GM11168 (cell line): ENCODE measurements around the gene RASL10B.

Experiments used
- in situ Hi-C: fragments of 300-500 bp; cut with MboI; formaldehyde crosslinking; loops from one replicate; pipeline ENCODE4 v1.12.0; 2022; ENCODE audit warnings: low sequenced_read_pairs; ENCODE audit not compliant: unreplicated experiment

Gene RASL10B

GRCh38 chr17:35716173-35716572 is 15.3 kb upstream of the RASL10B start:
- in situ Hi-C loops = no loop called here

GRCh38 chr17:35716897-35717465 is 14.5 kb upstream of the RASL10B start:
- in situ Hi-C loops = no loop called here

GRCh38 chr17:35717475-35717874 is 14.0 kb upstream of the RASL10B start:
- in situ Hi-C loops = no loop called here

GRCh38 chr17:35723735-35724134 is 7.7 kb upstream of the RASL10B start:
- in situ Hi-C loops = no loop called here

- in situ Hi-C loops = loop anchor here (25.0 kb wide), 1 partner anchor 563 kb away; no protein-coding TSS in a partner anchor
Measured at GRCh38 chr17:35725058-35725457, 6.4 kb upstream of the RASL10B start.

- in situ Hi-C loops = loop anchor here (25.0 kb wide), 1 partner anchor 563 kb away; no protein-coding TSS in a partner anchor
Measured at GRCh38 chr17:35725802-35726126, 5.7 kb upstream of the RASL10B start.

GRCh38 chr17:35726127-35726952 is 5.1 kb upstream of the RASL10B start:
- in situ Hi-C loops = loop anchor here (25.0 kb wide), 1 partner anchor 564 kb away; no protein-coding TSS in a partner anchor

GRCh38 chr17:35726953-35727460 is 4.4 kb upstream of the RASL10B start:
- in situ Hi-C loops = loop anchor here (25.0 kb wide), 1 partner anchor 565 kb away; no protein-coding TSS in a partner anchor

- in situ Hi-C loops = loop anchor here (25.0 kb wide), 1 partner anchor 565 kb away; no protein-coding TSS in a partner anchor
Measured at GRCh38 chr17:35727635-35728034, 3.8 kb upstream of the RASL10B start.

GRCh38 chr17:35728551-35728950 is 2.9 kb upstream of the RASL10B start:
- in situ Hi-C loops = loop anchor here (25.0 kb wide), 1 partner anchor 566 kb away; no protein-coding TSS in a partner anchor

GRCh38 chr17:35729405-35729833 is 2.0 kb upstream of the RASL10B start:
- in situ Hi-C loops = loop anchor here (25.0 kb wide), 1 partner anchor 567 kb away; no protein-coding TSS in a partner anchor

- in situ Hi-C loops = loop anchor here (25.0 kb wide), 1 partner anchor 568 kb away; no protein-coding TSS in a partner anchor
Measured at GRCh38 chr17:35730400-35731005, 936 bp upstream of the RASL10B start.

- in situ Hi-C loops = loop anchor here (25.0 kb wide), 1 partner anchor 570 kb away; no protein-coding TSS in a partner anchor
Measured at GRCh38 chr17:35731917-35732805, 722 bp downstream of the RASL10B start.

GRCh38 chr17:35732806-35733136 is 1.3 kb downstream of the RASL10B start:
- in situ Hi-C loops = loop anchor here (25.0 kb wide), 1 partner anchor 570 kb away; no protein-coding TSS in a partner anchor

GRCh38 chr17:35733366-35733765 is 1.9 kb downstream of the RASL10B start:
- in situ Hi-C loops = loop anchor here (25.0 kb wide), 1 partner anchor 571 kb away; no protein-coding TSS in a partner anchor

- in situ Hi-C loops = loop anchor here (25.0 kb wide), 1 partner anchor 572 kb away; no protein-coding TSS in a partner anchor
Measured at GRCh38 chr17:35734396-35734795, 3.0 kb downstream of the RASL10B start.

- in situ Hi-C loops = loop anchor here (25.0 kb wide), 1 partner anchor 573 kb away; no protein-coding TSS in a partner anchor
Measured at GRCh38 chr17:35735036-35735805, 3.8 kb downstream of the RASL10B start.

- in situ Hi-C loops = loop anchor here (25.0 kb wide), 1 partner anchor 574 kb away; no protein-coding TSS in a partner anchor
Measured at GRCh38 chr17:35736236-35736635, 4.8 kb downstream of the RASL10B start.
